Activated T-cell treated with anti-CD3 and anti-CD28 coated beads, Interleukin-2, amount 50 U/mL, for 24 hours (primary cell): ENCODE data around the gene YIPF2.

Source experiments
- DNase-seq: peaks from one replicate; pipeline ENCODE4 v3.0.0-alpha.2; 2020
- H3K27ac Mint-ChIP-seq: 2 replicates; pipeline ENCODE4 v1.8.0; 2020; ENCODE audit warnings: mild to moderate bottlenecking, mixed read lengths
- H3K27me3 Mint-ChIP-seq: 2 replicates; pipeline ENCODE4 v1.8.0; 2020; ENCODE audit warnings: mixed read lengths
- H3K36me3 Mint-ChIP-seq: 2 replicates; pipeline ENCODE4 v1.8.0; 2020; ENCODE audit warnings: low read depth, mixed read lengths
- H3K4me1 Mint-ChIP-seq: 2 replicates; pipeline ENCODE4 v1.8.0; 2020; ENCODE audit warnings: low read depth, mixed read lengths
- H3K4me3 Mint-ChIP-seq: 2 replicates; pipeline ENCODE4 v1.8.0; 2020; ENCODE audit warnings: mild to moderate bottlenecking, moderate library complexity, mixed read lengths
- H3K9me3 Mint-ChIP-seq: 2 replicates; pipeline ENCODE4 v1.8.0; 2020; ENCODE audit warnings: mixed read lengths

The YIPF2 gene

GRCh38 chr19:10922638-10923014, 5.8 kb downstream of the YIPF2 start:
- Mint-ChIP-seq H3K27me3 (no peaks in the 10 kb centered on the region), H3K9me3 (no peaks in the 10 kb centered on the region), H3K27ac (peak overlapping the region; percentile 52), H3K36me3 (peaks cover 71% of the 10 kb centered on the region), H3K4me1 (peaks cover 6% of the 10 kb centered on the region), H3K4me3 (no peak overlapping the region)
- DNase-seq, result no peak

GRCh38 chr19:10921910-10922637, 6.4 kb downstream of the YIPF2 start:
- no peak for DNase-seq
- peaks cover 70% of the 10 kb centered on the region for H3K36me3 Mint-ChIP-seq
- no peaks in the 10 kb centered on the region for H3K9me3 Mint-ChIP-seq
- H3K27ac Mint-ChIP-seq, result no peak overlapping the region
- H3K4me3 Mint-ChIP-seq, result no peak overlapping the region
- H3K4me1 Mint-ChIP-seq, result peaks cover under 1% of the 10 kb centered on the region
- H3K27me3 Mint-ChIP-seq, result no peaks in the 10 kb centered on the region

DNA sequence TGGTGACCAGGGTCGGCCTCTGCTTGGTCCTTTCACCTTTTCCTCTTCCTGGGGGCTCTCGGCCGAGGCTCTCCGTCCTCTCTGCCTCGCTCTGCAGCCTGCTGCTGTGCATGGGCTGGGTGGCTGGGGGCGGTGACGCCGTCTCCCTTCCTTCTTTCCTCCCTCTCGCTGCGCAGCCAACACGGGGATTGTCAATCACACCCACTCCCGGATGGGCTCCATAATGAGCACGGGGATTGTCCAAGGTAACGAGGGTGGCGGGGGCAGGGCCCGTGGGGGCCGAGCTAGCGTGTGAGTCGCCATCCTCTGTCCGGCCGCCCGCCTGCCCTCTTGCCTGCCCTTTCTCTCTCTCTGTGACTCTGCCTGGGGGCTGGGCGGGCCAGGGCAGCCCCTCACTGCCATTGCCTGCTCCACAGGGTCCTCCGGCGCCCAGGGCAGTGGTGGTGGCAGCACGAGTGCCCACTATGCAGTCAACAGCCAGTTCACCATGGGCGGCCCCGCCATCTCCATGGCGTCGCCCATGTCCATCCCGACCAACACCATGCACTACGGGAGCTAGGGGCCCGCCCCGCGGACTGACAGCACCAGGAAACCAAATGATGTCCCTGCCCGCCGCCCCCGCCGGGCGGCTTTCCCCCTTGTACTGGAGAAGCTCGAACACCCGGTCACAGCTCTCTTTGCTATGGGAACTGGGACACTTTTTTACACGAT, 7.1 kb downstream of the YIPF2 start:
- peaks cover 74% of the 10 kb centered on the region for H3K36me3 Mint-ChIP-seq
- no peak overlapping the region for H3K4me3 Mint-ChIP-seq

DNA sequence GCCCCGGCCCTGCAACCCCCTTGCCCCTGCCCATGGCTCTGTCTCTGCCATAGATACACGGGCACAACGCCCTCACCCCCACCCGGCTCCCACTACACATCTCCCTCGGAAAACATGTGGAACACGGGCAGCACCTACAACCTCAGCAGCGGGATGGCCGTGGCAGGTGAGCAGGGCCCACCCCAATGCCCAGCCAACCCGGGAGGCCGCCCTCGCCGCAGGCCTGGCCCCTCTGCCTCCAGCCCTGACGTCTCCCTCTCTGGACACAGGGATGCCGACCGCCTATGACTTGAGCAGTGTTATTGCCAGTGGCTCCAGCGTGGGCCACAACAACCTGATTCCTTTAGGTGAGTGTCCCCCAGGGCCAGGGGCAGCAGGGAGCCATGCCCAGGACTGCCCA, 7.7 kb downstream of the YIPF2 start:
- Mint-ChIP-seq H3K9me3 (no peaks in the 10 kb centered on the region), H3K4me1 (no peaks in the 10 kb centered on the region), H3K4me3 (no peak overlapping the region), H3K27ac (no peak overlapping the region), H3K36me3 (peaks cover 79% of the 10 kb centered on the region), H3K27me3 (no peaks in the 10 kb centered on the region)
- DNase-seq, result no peak

More for the DNA sequence above, 7.1 kb downstream of the YIPF2 start:
- no peak overlapping the region for H3K27ac Mint-ChIP-seq
- no peaks in the 10 kb centered on the region for H3K4me1 Mint-ChIP-seq
- DNase-seq, result no peak
- H3K27me3 Mint-ChIP-seq, result no peaks in the 10 kb centered on the region
- H3K9me3 Mint-ChIP-seq, result no peaks in the 10 kb centered on the region

DNA sequence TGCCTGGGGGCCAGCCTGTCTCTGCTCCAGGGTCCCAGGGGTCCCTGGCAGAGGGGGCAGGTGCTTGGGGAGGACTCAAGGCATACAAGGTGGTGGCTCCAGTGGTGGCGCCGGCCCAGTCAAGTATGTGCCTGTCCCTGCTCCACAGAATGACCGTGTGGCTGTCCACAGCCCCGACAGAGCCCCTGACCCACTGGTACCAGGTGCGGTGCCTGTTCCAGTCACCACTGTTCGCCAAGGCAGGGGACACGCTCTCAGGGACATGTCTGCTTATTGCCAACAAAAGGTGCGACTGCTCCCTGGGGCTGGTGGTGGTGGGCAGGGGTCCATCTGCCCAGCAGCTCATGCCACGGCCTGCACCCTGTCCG, 8.2 kb downstream of the YIPF2 start:
- H3K36me3 Mint-ChIP-seq, result peaks cover 80% of the 10 kb centered on the region
- no peaks in the 10 kb centered on the region for H3K4me1 Mint-ChIP-seq
- DNase-seq, result no peak
- peak overlapping the region; percentile 68 for H3K27ac Mint-ChIP-seq
- H3K27me3 Mint-ChIP-seq, result no peaks in the 10 kb centered on the region
- H3K4me3 Mint-ChIP-seq, result no peak overlapping the region
- H3K9me3 Mint-ChIP-seq, result no peaks in the 10 kb centered on the region

DNA sequence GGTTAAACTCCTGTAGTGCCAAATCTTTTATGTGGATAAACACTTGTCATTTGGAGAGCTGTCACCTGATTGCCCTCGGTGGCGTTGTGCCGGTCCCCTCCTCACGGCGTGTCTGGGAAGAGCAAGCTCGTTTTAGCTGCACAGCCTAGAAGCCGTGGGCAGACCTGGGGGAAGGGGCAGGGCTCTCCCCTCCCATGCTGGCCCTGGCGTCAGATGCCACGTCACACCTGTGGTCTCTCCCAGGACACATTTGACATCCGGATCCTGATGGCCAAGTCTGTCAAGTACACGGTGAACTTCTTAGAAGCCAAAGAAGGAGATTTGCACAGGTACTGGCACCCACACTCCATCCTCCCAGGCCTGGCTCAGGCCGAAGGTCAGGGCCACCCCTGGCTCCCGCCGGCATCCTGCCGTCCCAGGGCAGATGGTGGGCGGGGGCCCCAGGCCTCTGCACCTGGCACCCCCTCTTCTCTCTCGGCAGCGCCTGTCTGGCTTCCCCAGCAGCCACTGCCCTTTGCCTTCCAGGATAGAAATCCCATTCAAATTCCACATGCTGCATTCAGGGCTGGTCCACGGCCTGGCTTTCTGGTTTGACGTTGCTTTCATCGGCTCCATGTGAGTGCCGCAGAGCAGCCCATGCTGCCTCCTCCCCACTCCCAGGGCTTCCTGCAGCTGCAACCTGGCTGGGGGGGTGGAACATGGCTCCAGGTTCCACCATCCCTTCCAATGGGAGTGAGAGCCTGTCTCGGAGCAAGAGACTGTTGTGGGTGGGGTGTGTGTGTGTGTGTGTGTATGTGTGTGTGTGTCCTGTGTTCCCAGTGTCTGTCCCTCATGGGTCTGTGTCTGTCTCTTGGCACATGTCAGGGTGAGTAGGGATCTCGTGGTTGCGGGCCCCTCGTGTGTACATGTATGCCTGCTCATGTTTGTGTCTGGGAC, 8.8 kb downstream of the YIPF2 start:
- H3K27me3 Mint-ChIP-seq, result no peaks in the 10 kb centered on the region
- peaks cover 79% of the 10 kb centered on the region for H3K36me3 Mint-ChIP-seq
- no peaks in the 10 kb centered on the region for H3K9me3 Mint-ChIP-seq
- peak overlapping the region; percentile 68 for H3K27ac Mint-ChIP-seq
- H3K4me1 Mint-ChIP-seq, result no peaks in the 10 kb centered on the region
- no peak for DNase-seq
- no peak overlapping the region for H3K4me3 Mint-ChIP-seq

GRCh38 chr19:10918359-10918758, 10.1 kb downstream of the YIPF2 start:
- Mint-ChIP-seq H3K4me1 (no peaks in the 10 kb centered on the region), H3K9me3 (no peaks in the 10 kb centered on the region), H3K4me3 (no peak overlapping the region), H3K27me3 (no peaks in the 10 kb centered on the region), H3K27ac (no peak overlapping the region), H3K36me3 (peaks cover 80% of the 10 kb centered on the region)
- no peak for DNase-seq

GRCh38 chr19:10916602-10917001, 11.8 kb downstream of the YIPF2 start:
- H3K27ac Mint-ChIP-seq, result no peak overlapping the region
- peaks cover 82% of the 10 kb centered on the region for H3K36me3 Mint-ChIP-seq
- no peaks in the 10 kb centered on the region for H3K27me3 Mint-ChIP-seq
- no peaks in the 10 kb centered on the region for H3K4me1 Mint-ChIP-seq
- H3K9me3 Mint-ChIP-seq, result no peaks in the 10 kb centered on the region
- no peak overlapping the region for H3K4me3 Mint-ChIP-seq
- DNase-seq, result no peak

- peaks cover 78% of the 10 kb centered on the region for H3K36me3 Mint-ChIP-seq
Measured at GRCh38 chr19:10915130-10916091, 13.0 kb downstream of the YIPF2 start.

DNA sequence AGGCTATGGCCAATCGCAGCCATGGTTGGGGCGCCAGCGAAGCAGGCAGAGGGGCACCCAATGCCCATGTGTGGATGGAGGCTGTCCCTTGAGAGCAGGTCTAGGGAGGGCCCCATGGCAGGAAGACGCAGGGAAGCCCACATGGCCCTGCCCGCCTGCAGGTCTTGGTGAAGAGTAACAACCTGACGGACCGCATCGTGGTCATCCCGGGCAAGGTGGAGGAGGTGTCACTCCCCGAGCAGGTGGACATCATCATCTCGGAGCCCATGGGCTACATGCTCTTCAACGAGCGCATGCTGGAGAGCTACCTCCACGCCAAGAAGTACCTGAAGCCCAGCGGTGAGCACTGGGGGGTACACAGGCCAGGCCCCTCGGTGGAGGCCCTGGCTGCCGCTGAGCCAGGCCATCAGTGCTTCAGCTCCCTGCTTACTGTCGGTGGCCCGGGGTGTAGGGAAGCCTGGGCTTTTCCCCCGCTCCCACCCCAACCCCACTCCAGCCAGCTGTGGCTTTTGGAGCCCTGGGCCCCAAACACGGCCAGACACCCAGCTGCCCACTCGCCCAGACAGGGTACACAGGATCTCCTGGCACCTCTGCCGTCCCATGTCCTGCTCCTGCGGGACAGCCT, 14.6 kb downstream of the YIPF2 start:
- Mint-ChIP-seq H3K4me3 (no peak overlapping the region), H3K27ac (no peak overlapping the region), H3K36me3 (peaks cover 76% of the 10 kb centered on the region), H3K4me1 (no peaks in the 10 kb centered on the region), H3K27me3 (no peaks in the 10 kb centered on the region), H3K9me3 (no peaks in the 10 kb centered on the region)
- DNase-seq, result no peak

More at GRCh38 chr19:10915130-10916091, 13.0 kb downstream of the YIPF2 start:
- Mint-ChIP-seq H3K27me3 (no peaks in the 10 kb centered on the region), H3K27ac (no peak overlapping the region), H3K4me1 (no peaks in the 10 kb centered on the region), H3K9me3 (no peaks in the 10 kb centered on the region), H3K4me3 (no peak overlapping the region)
- no peak for DNase-seq

- Mint-ChIP-seq H3K36me3 (peaks cover 77% of the 10 kb centered on the region), H3K4me3 (no peak overlapping the region), H3K9me3 (no peaks in the 10 kb centered on the region), H3K27ac (no peak overlapping the region), H3K4me1 (no peaks in the 10 kb centered on the region), H3K27me3 (no peaks in the 10 kb centered on the region)
- DNase-seq, result no peak
Measured at GRCh38 chr19:10912619-10913018, 15.8 kb downstream of the YIPF2 start.

DNA sequence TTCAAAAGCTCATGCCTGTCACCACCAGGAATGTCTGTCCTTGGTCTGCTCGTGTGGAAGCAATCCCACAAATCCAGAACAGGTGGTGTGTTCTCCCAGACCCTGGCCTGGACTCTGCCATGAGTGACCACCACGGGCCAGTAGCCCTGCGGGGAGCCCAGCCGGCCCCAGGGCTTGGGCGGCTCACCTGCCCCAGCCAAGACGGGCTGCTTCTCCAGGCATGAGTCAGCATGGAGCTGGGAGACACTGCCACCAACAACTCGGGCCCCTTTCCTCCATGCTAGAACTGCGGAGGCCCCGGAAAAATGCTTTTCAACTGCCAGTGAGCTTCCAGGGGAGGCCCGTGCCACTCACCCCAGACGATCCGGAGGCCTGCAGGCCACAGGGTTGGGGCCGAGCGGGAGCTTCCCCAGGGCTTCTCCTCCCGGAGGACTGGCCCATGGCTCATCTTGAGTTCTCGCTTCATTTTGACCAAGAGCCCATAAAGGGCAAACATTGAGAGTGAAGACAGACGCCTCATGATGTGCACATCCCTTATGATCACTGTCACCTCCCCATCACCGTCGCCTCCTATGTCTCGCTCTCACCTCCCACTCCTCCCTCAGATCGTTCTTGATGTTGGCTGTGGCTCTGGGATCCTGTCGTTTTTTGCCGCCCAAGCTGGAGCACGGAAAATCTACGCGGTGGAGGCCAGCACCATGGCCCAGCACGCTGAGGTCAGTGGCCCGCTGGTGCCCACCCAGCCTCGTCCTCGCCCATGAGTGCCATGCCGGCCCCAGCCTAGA, 16.7 kb downstream of the YIPF2 start:
- DNase-seq, result no peak
- Mint-ChIP-seq H3K27me3 (no peaks in the 10 kb centered on the region), H3K4me1 (no peaks in the 10 kb centered on the region), H3K27ac (no peak overlapping the region), H3K4me3 (no peak overlapping the region), H3K9me3 (no peaks in the 10 kb centered on the region), H3K36me3 (peaks cover 80% of the 10 kb centered on the region)

DNA sequence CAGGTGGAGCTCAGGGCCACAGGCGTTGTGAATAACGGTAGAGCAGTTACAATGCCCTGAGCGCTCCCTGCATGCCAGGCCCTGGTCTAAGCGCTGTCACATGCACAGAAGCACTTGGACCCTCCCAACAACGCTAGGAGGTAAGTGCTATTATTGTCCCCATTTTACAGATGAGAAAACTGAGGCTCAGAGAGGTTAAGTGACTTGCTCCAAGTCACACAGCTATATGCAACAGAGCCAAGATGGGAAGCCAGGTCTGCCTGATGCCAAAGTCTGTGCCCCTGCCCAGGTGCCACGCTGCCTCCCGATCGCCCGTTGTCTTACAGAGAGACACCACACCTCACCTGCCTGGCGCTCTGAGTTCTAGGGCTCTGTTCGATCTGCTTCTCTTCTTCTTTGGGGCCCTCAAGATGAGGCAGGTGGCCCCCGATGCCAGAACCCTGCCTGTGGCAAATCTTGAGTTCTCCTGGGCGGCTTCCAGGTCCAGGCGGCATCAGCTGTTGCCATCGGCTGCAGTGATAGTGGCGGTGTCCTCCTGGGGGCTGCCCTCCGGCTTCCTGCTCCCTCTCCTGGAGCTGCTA, 20.0 kb downstream of the YIPF2 start:
- Mint-ChIP-seq H3K27ac (no peak overlapping the region), H3K4me3 (no peak overlapping the region), H3K27me3 (no peaks in the 10 kb centered on the region), H3K36me3 (peaks cover 63% of the 10 kb centered on the region), H3K9me3 (no peaks in the 10 kb centered on the region), H3K4me1 (no peaks in the 10 kb centered on the region)
- no peak for DNase-seq
